ENCODE results near the gene CTDP1. TPM values are rescaled to one million over a fixed set of nuclear protein-coding genes. Genes with fewer than 3 reads are reported as not detected.
A peak's percentile ranks its signal among the peaks of the same experiment; 100 is the strongest.

CTDP1 gene
- total RNA-seq, 4 donors from 2014 or later, result 33.9 to 42.2 (median 38.9) TPM

DNA sequence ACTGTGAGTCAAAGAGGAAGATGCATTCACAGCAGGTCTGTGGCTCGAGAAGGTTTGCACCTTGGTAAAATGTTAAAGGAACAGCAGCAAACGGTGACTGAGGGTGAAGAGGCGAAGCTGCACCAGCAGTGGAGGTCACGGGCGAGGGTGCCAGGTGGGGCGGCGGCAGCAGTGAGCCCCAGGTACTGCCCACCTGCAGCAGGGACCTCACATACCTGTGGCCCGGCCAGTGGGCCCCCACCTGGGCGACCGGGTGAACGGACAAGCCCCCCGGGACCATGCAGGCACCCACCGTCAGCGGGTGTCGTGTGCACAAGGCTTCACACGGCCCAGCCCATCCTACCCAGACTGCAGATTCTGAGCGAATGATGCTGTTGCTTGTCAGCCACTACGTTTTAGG lies 94.5 kb downstream of the CTDP1 start:
- WGBS, 2 donors, result 76% methylated on average over 17 to 18 of the region's 18 CpGs
- no peak overlapping the region for H3K4me3 ChIP-seq (ENCODE audit: low read depth, poor library complexity, severe bottlenecking)
- intact Hi-C loops (cut with DNase I; ENCODE audit: low total_unique reads), result no loop called here
- DNase-seq (ENCODE audit: low spot score in 2 of 2), result peak in 1 of 2 donors; percentile 76
- no peak for TF ChIP-seq CTCF (IDR thresholded peaks at IDR 0.05)

DNA sequence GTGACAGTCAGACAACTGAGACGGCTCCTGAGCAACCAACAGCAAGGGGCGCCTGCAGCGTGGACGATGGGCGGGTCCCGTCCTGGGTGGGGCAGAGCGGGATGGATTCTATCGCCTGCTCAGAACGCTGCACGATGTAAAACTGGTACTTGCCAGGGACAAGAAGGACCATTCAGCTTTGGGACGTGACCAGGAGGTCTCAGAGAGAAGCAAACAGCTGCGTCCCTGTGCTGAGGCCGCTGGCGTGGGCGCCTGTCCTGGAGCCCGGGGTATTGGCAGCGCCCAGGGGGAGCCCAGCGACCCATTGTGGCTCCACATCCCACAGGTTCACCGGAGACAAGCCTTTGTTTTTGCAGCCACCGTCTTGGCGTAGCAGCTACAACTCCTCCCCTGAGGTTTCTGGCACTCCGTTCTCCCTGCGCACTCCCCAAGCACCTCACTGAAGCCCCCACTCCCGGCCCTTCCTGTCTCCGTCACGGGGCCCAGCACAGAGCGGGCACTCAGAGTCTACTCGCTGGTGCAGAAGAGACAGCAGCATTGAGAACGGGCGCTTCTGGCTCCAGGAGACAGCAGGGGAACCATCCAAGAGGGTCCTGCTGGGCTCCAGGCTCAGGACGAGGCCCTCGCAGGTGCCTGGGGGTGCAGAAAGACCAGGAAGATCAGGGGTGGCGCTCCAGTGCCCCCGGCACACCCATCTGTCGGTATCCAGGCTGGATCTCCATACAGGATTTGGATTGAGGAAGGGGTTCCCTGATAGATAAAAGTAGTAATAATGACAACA lies 96.0 kb downstream of the CTDP1 start:
- intact Hi-C loops (cut with DNase I; ENCODE audit: low total_unique reads), result no loop called here
- H3K4me3 ChIP-seq (ENCODE audit: low read depth, poor library complexity, severe bottlenecking), result no peak overlapping the region
- DNase-seq (ENCODE audit: low spot score in 2 of 2), result peak in 1 of 2 donors; percentile 70
- WGBS, 2 donors, result 84% methylated on average over 34 to 35 of the region's 35 CpGs
- TF ChIP-seq POLR2A (IDR thresholded peaks at IDR 0.05) (no peak), CTCF (IDR thresholded peaks at IDR 0.05) (no peak)

- DNase-seq (ENCODE audit: low spot score in 2 of 2), result peak in 1 of 2 donors; percentile 48
- intact Hi-C loops (cut with DNase I; ENCODE audit: low total_unique reads), result no loop called here
- no peak for TF ChIP-seq CTCF (IDR thresholded peaks at IDR 0.05)
- no peak for TF ChIP-seq POLR2A (IDR thresholded peaks at IDR 0.05)
- WGBS, 2 donors, result 76 to 94% methylated on average over 2 of the region's 2 CpGs
- H3K4me3 ChIP-seq (ENCODE audit: low read depth, poor library complexity, severe bottlenecking), result no peak overlapping the region
These were observed 97.1 kb downstream of the CTDP1 start for GRCh38 chr18:79776674-79777073.

DNA sequence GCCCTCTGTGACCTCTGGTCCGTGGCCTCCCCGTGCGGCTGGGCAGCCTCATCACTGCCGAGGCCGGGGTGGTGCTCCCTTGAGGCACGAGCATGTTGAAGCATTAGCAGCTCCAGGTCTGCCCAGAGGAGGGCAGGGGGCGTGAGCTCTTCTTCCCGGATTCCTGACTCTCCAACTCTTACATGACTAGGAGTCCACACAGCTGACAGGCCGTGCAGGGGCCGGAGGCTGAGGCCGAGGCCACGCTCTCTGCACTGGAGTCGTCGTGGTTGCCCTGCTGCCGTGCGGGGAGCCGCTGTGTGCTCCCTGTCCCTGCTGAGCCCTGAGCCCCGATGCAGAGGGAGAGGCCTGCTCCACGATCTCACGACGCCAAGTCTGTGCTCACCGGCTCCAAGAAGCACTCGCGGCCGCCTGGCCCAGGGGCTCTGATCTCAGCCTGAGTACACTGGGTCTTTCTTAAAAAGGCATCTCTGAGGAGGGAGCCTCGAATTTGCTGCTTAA lies 98.7 kb downstream of the CTDP1 start:
- WGBS, 2 donors, result 42% methylated on average over 12 to 26 of the region's 26 CpGs
- TF ChIP-seq CTCF (IDR thresholded peaks at IDR 0.05), result no peak
- TF ChIP-seq POLR2A (IDR thresholded peaks at IDR 0.05), result no peak
- peak in 1 of 2 donors; percentile 82 for DNase-seq (ENCODE audit: low spot score in 2 of 2)
- intact Hi-C loops (cut with DNase I; ENCODE audit: low total_unique reads), result no loop called here
- no peak overlapping the region for H3K4me3 ChIP-seq (ENCODE audit: low read depth, poor library complexity, severe bottlenecking)

- intact Hi-C loops (cut with DNase I; ENCODE audit: low total_unique reads), result no loop called here
- DNase-seq (ENCODE audit: low spot score in 2 of 2), result peak in 1 of 2 donors; percentile 65
- 81 to 82% methylated on average over 25 to 29 of the region's 29 CpGs for WGBS, 2 donors
These were observed 99.6 kb downstream of the CTDP1 start for GRCh38 chr18:79779021-79779699.

More at GRCh38 chr18:79779021-79779699, 99.6 kb downstream of the CTDP1 start:
- no peak for TF ChIP-seq CTCF (IDR thresholded peaks at IDR 0.05)
- no peak for TF ChIP-seq POLR2A (IDR thresholded peaks at IDR 0.05)
- H3K4me3 ChIP-seq (ENCODE audit: low read depth, poor library complexity, severe bottlenecking), result no peak overlapping the region

Measured in lower leg skin (tissue), 4 donors.